UCSD-AML1 (cell line): ENCODE measurements around the gene UAP1.
"Not testable (repeated sequence)": the region's sequence is repeated elsewhere in the genome, so short reads cannot be mapped to it uniquely, and the experiment has no call there.

Source experiments
- DNase-seq: peaks from one replicate; lab custom pipeline; 2025; ENCODE audit not compliant: unreplicated experiment; lab: John Stamatoyannopoulos, UW

Gene UAP1

GRCh38 chr1:162564762-162565218 lies 3.3 kb downstream of the UAP1 start:
- no peak for DNase-seq

GRCh38 chr1:162565460-162565859 lies 3.9 kb downstream of the UAP1 start:
- no peak for DNase-seq

- no peak for DNase-seq
Measured at GRCh38 chr1:162566870-162567269, 5.3 kb downstream of the UAP1 start.

GRCh38 chr1:162568802-162569201 lies 7.3 kb downstream of the UAP1 start:
- DNase-seq = no peak

- DNase-seq = no peak
Measured at GRCh38 chr1:162570718-162571117, 9.2 kb downstream of the UAP1 start.

- DNase-seq = not testable (repeated sequence)
Measured at GRCh38 chr1:162571121-162571520, 9.6 kb downstream of the UAP1 start.

GRCh38 chr1:162571696-162572095 lies 10.2 kb downstream of the UAP1 start:
- no peak for DNase-seq

- DNase-seq = no peak
Measured at GRCh38 chr1:162573136-162573535, 11.6 kb downstream of the UAP1 start.

GRCh38 chr1:162578071-162578700 lies 16.7 kb downstream of the UAP1 start:
- DNase-seq = no peak

GRCh38 chr1:162578936-162579335 lies 17.4 kb downstream of the UAP1 start:
- no peak for DNase-seq

GRCh38 chr1:162580308-162580707 lies 18.8 kb downstream of the UAP1 start:
- no peak for DNase-seq

- DNase-seq = not testable (repeated sequence)
Measured at GRCh38 chr1:162582901-162583300, 21.4 kb downstream of the UAP1 start.

- DNase-seq = not testable (repeated sequence)
Measured at GRCh38 chr1:162585101-162585500, 23.6 kb downstream of the UAP1 start.

- no peak for DNase-seq
Measured at GRCh38 chr1:162587347-162587746, 25.8 kb downstream of the UAP1 start.

GRCh38 chr1:162587761-162588260 lies 26.3 kb downstream of the UAP1 start:
- DNase-seq = no peak

GRCh38 chr1:162590101-162590500 lies 28.6 kb downstream of the UAP1 start:
- DNase-seq = no peak

- no peak for DNase-seq
Measured at GRCh38 chr1:162590686-162591085, 29.2 kb downstream of the UAP1 start.

- DNase-seq = no peak
Measured at GRCh38 chr1:162596514-162597170, 35.1 kb downstream of the UAP1 start.

GRCh38 chr1:162599451-162599850 lies 37.9 kb downstream of the UAP1 start:
- no peak for DNase-seq

GRCh38 chr1:162603117-162603516 lies 41.6 kb downstream of the UAP1 start:
- DNase-seq = not testable (repeated sequence)

GRCh38 chr1:162605225-162605927 lies 43.9 kb downstream of the UAP1 start:
- no peak for DNase-seq

GRCh38 chr1:162609306-162609705 lies 47.8 kb downstream of the UAP1 start:
- DNase-seq = no peak
